Neural crest cell (in vitro differentiated cells): ENCODE results near the gene RESP18. TPM values are rescaled to one million over a fixed set of nuclear protein-coding genes. Genes with fewer than 3 reads are reported as not detected.

Experiments
- DNase-seq: peaks from one replicate; pipeline ENCODE4 v3.0.0; 2021; ENCODE audit warnings: low read depth, mixed read lengths, low spot score
- H3K27ac Mint-ChIP-seq: one replicate; pipeline ENCODE4 v1.8.0; 2021; ENCODE audit warnings: mild to moderate bottlenecking, mixed read lengths; ENCODE audit not compliant: unreplicated experiment
- H3K27me3 Mint-ChIP-seq: 2 replicates; pipeline ENCODE4 v1.8.0; 2021; ENCODE audit warnings: low read depth, mild to moderate bottlenecking, mixed read lengths
- H3K36me3 Mint-ChIP-seq: 2 replicates; pipeline ENCODE4 v1.8.0; 2021; ENCODE audit warnings: low read depth, mild to moderate bottlenecking, mixed read lengths
- H3K4me1 Mint-ChIP-seq: 2 replicates; pipeline ENCODE4 v1.8.0; 2021; ENCODE audit warnings: mixed read lengths
- H3K4me3 Mint-ChIP-seq: one replicate; pipeline ENCODE4 v1.8.0; 2021; ENCODE audit warnings: mild to moderate bottlenecking, mixed read lengths
- H3K9me3 Mint-ChIP-seq: 2 replicates; pipeline ENCODE4 v1.8.0; 2021; ENCODE audit warnings: mixed read lengths
- CTCF ChIP-seq: fragments of 200-600 bp; sonication (generic); conservative IDR thresholded peaks from 2 replicates; pipeline ENCODE4 v1.5.0; 2021; ENCODE audit warnings: antibody characterized with exemption, mild to moderate bottlenecking
- total RNA-seq: library from RNA; stranded (reverse); gene quantifications from 2 replicates; pipeline ENCODE4 v1.2.1, GENCODE V29; 2021

Gene RESP18
- total RNA-seq, 1 donor from 2014 or later = not detected

GRCh38 chr2:219354582-219354981 is 22.0 kb upstream of the RESP18 start:
- Mint-ChIP-seq H3K9me3 (no peaks in the 10 kb centered on the region), H3K36me3 (no peaks in the 10 kb centered on the region), H3K4me1 (peaks cover 11% of the 10 kb centered on the region), H3K27me3 (peaks cover 89% of the 10 kb centered on the region), H3K27ac (no peak overlapping the region), H3K4me3 (no peak overlapping the region)
- TF ChIP-seq CTCF = no peak
- no peak for DNase-seq

GRCh38 chr2:219353129-219353528 is 20.6 kb upstream of the RESP18 start:
- H3K4me3 Mint-ChIP-seq = no peak overlapping the region
- no peak for DNase-seq
- no peak for TF ChIP-seq CTCF
- H3K36me3 Mint-ChIP-seq = no peaks in the 10 kb centered on the region
- no peaks in the 10 kb centered on the region for H3K9me3 Mint-ChIP-seq
- H3K27ac Mint-ChIP-seq = no peak overlapping the region
- H3K4me1 Mint-ChIP-seq = peaks cover 11% of the 10 kb centered on the region
- peaks cover 81% of the 10 kb centered on the region for H3K27me3 Mint-ChIP-seq

GRCh38 chr2:219352448-219353023 is 20.0 kb upstream of the RESP18 start:
- H3K36me3 Mint-ChIP-seq = no peaks in the 10 kb centered on the region
- peaks cover 11% of the 10 kb centered on the region for H3K4me1 Mint-ChIP-seq
- no peak overlapping the region for H3K4me3 Mint-ChIP-seq
- H3K27ac Mint-ChIP-seq = no peak overlapping the region
- H3K27me3 Mint-ChIP-seq = peaks cover 78% of the 10 kb centered on the region
- H3K9me3 Mint-ChIP-seq = no peaks in the 10 kb centered on the region
- DNase-seq = peak; percentile 77
- peak; percentile 69 for TF ChIP-seq CTCF

- peak; percentile 42 for DNase-seq
- no peak for TF ChIP-seq CTCF
- Mint-ChIP-seq H3K9me3 (no peaks in the 10 kb centered on the region), H3K36me3 (no peaks in the 10 kb centered on the region), H3K27me3 (peaks cover 74% of the 10 kb centered on the region), H3K27ac (peak overlapping the region; percentile 48), H3K4me1 (peaks cover 11% of the 10 kb centered on the region), H3K4me3 (no peak overlapping the region)
Observed at GRCh38 chr2:219350710-219351221, 18.2 kb upstream of the RESP18 start.

- Mint-ChIP-seq H3K4me1 (peaks cover 11% of the 10 kb centered on the region), H3K36me3 (no peaks in the 10 kb centered on the region), H3K9me3 (no peaks in the 10 kb centered on the region), H3K27me3 (peaks cover 73% of the 10 kb centered on the region), H3K4me3 (no peak overlapping the region), H3K27ac (no peak overlapping the region)
- no peak for TF ChIP-seq CTCF
- no peak for DNase-seq
Observed at GRCh38 chr2:219350215-219350614, 17.7 kb upstream of the RESP18 start.
